Measurements from ENCODE around the gene SYCE1. TPM values are rescaled to one million over a fixed set of nuclear protein-coding genes. Genes with fewer than 3 reads are reported as not detected.

The SYCE1 gene
- total and polyA plus RNA-seq, 8 donors = 0.10 to 0.90 (median 0.21) TPM; not detected in 3

- Histone ChIP-seq H3K4me1 (no peaks in the 10 kb centered on the region), H3K4me3 (no peak overlapping the region), H3K36me3 (no peaks in the 10 kb centered on the region), H3K27ac (no peak overlapping the region), H3K9me3 (peaks cover 0 to 4% of the 10 kb centered on the region in 2 donors), H3K27me3 (peaks cover 0 to 6% of the 10 kb centered on the region in 2 donors)
- TF ChIP-seq, protein P1, sequence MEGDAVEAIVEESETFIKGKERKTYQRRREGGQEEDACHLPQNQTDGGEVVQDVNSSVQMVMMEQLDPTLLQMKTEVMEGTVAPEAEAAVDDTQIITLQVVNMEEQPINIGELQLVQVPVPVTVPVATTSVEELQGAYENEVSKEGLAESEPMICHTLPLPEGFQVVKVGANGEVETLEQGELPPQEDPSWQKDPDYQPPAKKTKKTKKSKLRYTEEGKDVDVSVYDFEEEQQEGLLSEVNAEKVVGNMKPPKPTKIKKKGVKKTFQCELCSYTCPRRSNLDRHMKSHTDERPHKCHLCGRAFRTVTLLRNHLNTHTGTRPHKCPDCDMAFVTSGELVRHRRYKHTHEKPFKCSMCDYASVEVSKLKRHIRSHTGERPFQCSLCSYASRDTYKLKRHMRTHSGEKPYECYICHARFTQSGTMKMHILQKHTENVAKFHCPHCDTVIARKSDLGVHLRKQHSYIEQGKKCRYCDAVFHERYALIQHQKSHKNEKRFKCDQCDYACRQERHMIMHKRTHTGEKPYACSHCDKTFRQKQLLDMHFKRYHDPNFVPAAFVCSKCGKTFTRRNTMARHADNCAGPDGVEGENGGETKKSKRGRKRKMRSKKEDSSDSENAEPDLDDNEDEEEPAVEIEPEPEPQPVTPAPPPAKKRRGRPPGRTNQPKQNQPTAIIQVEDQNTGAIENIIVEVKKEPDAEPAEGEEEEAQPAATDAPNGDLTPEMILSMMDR (IDR thresholded peaks at IDR 0.05) = no peak
- intact Hi-C loops (cut with DNase I) = no loop called here
- ATAC-seq = no peak
- DNase-seq = no peak
Measured at GRCh38 chr10:133511907-133512528, 53.4 kb downstream of the SYCE1 start.

DNA sequence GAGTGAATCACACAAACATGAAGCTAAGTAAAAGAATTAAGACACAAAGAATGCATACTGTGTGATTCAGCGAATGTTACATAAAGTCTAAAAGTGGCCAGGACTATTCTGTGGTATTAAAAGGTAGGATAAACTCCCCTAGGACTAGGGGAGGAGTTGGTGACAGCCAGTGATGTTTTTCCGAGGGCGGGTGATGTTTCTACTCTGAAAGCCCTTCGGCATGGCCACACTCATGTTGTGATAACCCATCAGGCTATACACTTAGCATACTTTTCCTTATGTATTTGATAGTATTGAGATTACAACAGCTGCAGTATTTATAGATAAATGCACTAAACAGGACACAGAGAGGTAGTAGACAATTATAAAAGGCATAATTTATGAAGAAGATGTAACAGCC, 54.0 kb downstream of the SYCE1 start:
- no peak overlapping the region for H3K4me3 ChIP-seq
- no peaks in the 10 kb centered on the region for H3K4me1 ChIP-seq
- H3K9me3 ChIP-seq = peaks cover 0 to 4% of the 10 kb centered on the region in 2 donors
- H3K27me3 ChIP-seq = peaks cover 0 to 6% of the 10 kb centered on the region in 2 donors
- no peak overlapping the region for H3K27ac ChIP-seq
- intact Hi-C loops (cut with DNase I) = no loop called here
- no peaks in the 10 kb centered on the region for H3K36me3 ChIP-seq
- no peak for DNase-seq
- no peak for ATAC-seq
- TF ChIP-seq, protein P1 (IDR thresholded peaks at IDR 0.05) = no peak

DNA sequence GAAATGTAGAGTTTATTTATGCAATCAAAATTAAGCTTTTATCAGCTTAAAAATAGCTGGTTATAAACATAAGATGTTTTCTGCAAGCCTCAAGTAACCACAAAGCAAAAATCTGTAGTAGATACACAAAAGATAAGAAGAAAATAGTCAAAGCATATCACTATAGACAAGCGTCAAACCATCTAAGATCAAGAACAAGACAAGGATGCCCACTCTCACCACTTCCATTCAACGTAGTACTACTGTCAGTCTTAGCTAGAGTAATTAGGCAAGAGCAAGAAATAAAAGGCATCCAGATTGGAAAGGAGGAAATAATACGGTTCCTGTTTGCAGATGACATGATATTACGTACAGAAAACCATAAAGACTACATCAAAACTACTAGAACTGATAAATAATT, 55.7 kb downstream of the SYCE1 start:
- Histone ChIP-seq H3K36me3 (no peaks in the 10 kb centered on the region), H3K4me1 (no peaks in the 10 kb centered on the region), H3K27ac (no peak overlapping the region), H3K9me3 (peaks cover 0 to 4% of the 10 kb centered on the region in 2 donors), H3K4me3 (no peak overlapping the region), H3K27me3 (peaks cover 0 to 6% of the 10 kb centered on the region in 2 donors)
- TF ChIP-seq, protein P1 (IDR thresholded peaks at IDR 0.05) = no peak
- intact Hi-C loops (cut with DNase I) = no loop called here
- DNase-seq (no peak), ATAC-seq (no peak)

Other genes starting within 250 kb of the SYCE1 start
- gene CALY, start 228.7 kb downstream of the SYCE1 start, total RNA-seq = not detected
- gene CALY, start 228.7 kb downstream of the SYCE1 start, polyA plus RNA-seq (ENCODE audit: insufficient read length in 6 of 6) = under 1 TPM in 3 of 6 donors, not detected in 3; 0.22 to 0.55 (median 0.27) TPM
- not detected for gene PRAP1, start 218.2 kb downstream of the SYCE1 start, total RNA-seq
- gene PRAP1, start 218.2 kb downstream of the SYCE1 start, polyA plus RNA-seq (ENCODE audit: insufficient read length in 6 of 6) = under 1 TPM in 4 of 6 donors, not detected in 2; 0.31 to 0.66 (median 0.39) TPM
- gene FUOM, start 207.6 kb downstream of the SYCE1 start, total RNA-seq = 10 to 100 TPM; 12.1 to 24.1 TPM
- 10 to 100 TPM in 1 of 6 donors, 1 to 10 TPM in 5; 6.2 to 10.9 (median 8.7) TPM for gene FUOM, start 207.6 kb downstream of the SYCE1 start, polyA plus RNA-seq (ENCODE audit: insufficient read length in 6 of 6)
- 10 to 100 TPM; 71.0 to 85.9 TPM for gene ECHS1, start 192.2 kb downstream of the SYCE1 start, total RNA-seq
- gene ECHS1, start 192.2 kb downstream of the SYCE1 start, polyA plus RNA-seq (ENCODE audit: insufficient read length in 6 of 6) = 10 to 100 TPM; 72.7 to 87.1 (median 76.7) TPM
- 1 to 10 TPM; 5.7 to 7.1 TPM for gene PAOX, start 186.3 kb downstream of the SYCE1 start, total RNA-seq
- gene PAOX, start 186.3 kb downstream of the SYCE1 start, polyA plus RNA-seq (ENCODE audit: insufficient read length in 6 of 6) = 1 to 10 TPM; 5.1 to 7.9 (median 6.5) TPM
- 10 to 100 TPM; 31.5 to 46.5 TPM for gene MTG1, start 171.4 kb downstream of the SYCE1 start, total RNA-seq
- 10 to 100 TPM; 52.3 to 75.1 (median 61.6) TPM for gene MTG1, start 171.4 kb downstream of the SYCE1 start, polyA plus RNA-seq (ENCODE audit: insufficient read length in 6 of 6)
- under 1 TPM in 1 of 2 donors, not detected in 1; 0.52 TPM for gene SPRN, start 141.0 kb downstream of the SYCE1 start, total RNA-seq
- 1 to 10 TPM; 2.8 to 6.4 (median 3.6) TPM for gene SPRN, start 141.0 kb downstream of the SYCE1 start, polyA plus RNA-seq (ENCODE audit: insufficient read length in 6 of 6)
- gene SCART1, start 111.6 kb downstream of the SYCE1 start, total RNA-seq = 1 to 10 TPM; 1.2 to 1.7 TPM
- 1 to 10 TPM; 1.8 to 3.3 (median 2.7) TPM for gene SCART1, start 111.6 kb downstream of the SYCE1 start, polyA plus RNA-seq (ENCODE audit: insufficient read length in 6 of 6)
- 1 to 10 TPM in 1 of 2 donors, under 1 TPM in 1; 0.68 to 2.2 TPM for gene CYP2E1, start 38.2 kb downstream of the SYCE1 start, total RNA-seq
- 1 to 10 TPM; 1.5 to 3.2 (median 1.9) TPM for gene CYP2E1, start 38.2 kb downstream of the SYCE1 start, polyA plus RNA-seq (ENCODE audit: insufficient read length in 6 of 6)
- not detected for gene FRG2B, start 61.2 kb upstream of the SYCE1 start, total RNA-seq
- gene FRG2B, start 61.2 kb upstream of the SYCE1 start, polyA plus RNA-seq (ENCODE audit: insufficient read length in 6 of 6) = not detected